WI38 (cell line): ENCODE results near the gene TCL1B.
"Not testable (repeated sequence)": the region's sequence is repeated elsewhere in the genome, so short reads cannot be mapped to it uniquely, and the experiment has no call there.

Experiments
- H3K4me3 ChIP-seq: 2 replicates; pipeline ENCODE4 v1.5.1; 2011; ENCODE audit warnings: low read depth, mild to moderate bottlenecking, control low read depth, low read length
- CTCF ChIP-seq: IDR thresholded peaks from 2 replicates; pipeline ENCODE4 v1.5.1; 2012; ENCODE audit warnings: low read depth, mild to moderate bottlenecking, control low read depth, low read length

Gene TCL1B

GRCh38 chr14:95711476-95712176 is 25.4 kb downstream of the TCL1B start:
- TF ChIP-seq CTCF, result no peak
- H3K4me3 ChIP-seq, result no peak overlapping the region

- no peak for TF ChIP-seq CTCF
- H3K4me3 ChIP-seq, result no peak overlapping the region
These were observed 26.2 kb downstream of the TCL1B start for GRCh38 chr14:95712398-95712797.

GRCh38 chr14:95713596-95714371 is 27.6 kb downstream of the TCL1B start, which contains the start of gene TCL1A:
Gene TCL1A, minus strand, starts transcription at chr14:95714125. Its CDS starts 59 bp downstream, at chr14:95714066.
- no peak for TF ChIP-seq CTCF
- H3K4me3 ChIP-seq, result no peak within 1 kb of the TSS

GRCh38 chr14:95722525-95723190 is 36.4 kb downstream of the TCL1B start:
- H3K4me3 ChIP-seq, result no peak overlapping the region
- TF ChIP-seq CTCF, result no peak

GRCh38 chr14:95725685-95726336 is 39.6 kb downstream of the TCL1B start:
- no peak for TF ChIP-seq CTCF
- no peak overlapping the region for H3K4me3 ChIP-seq

- no peak for TF ChIP-seq CTCF
- H3K4me3 ChIP-seq, result no peak overlapping the region
These were observed 41.0 kb downstream of the TCL1B start for GRCh38 chr14:95727056-95727700.

GRCh38 chr14:95729402-95730028 is 43.3 kb downstream of the TCL1B start:
- H3K4me3 ChIP-seq, result not testable (repeated sequence)
